ELR (cell line): ENCODE measurements around the gene FSD1L.
"Not testable (repeated sequence)": the region's sequence is repeated elsewhere in the genome, so short reads cannot be mapped to it uniquely, and the experiment has no call there.

Experiments used
- DNase-seq: peaks from one replicate; pipeline ENCODE4 v3.0.0-alpha.2; 2015; ENCODE audit warnings: low read depth

The FSD1L gene

DNA sequence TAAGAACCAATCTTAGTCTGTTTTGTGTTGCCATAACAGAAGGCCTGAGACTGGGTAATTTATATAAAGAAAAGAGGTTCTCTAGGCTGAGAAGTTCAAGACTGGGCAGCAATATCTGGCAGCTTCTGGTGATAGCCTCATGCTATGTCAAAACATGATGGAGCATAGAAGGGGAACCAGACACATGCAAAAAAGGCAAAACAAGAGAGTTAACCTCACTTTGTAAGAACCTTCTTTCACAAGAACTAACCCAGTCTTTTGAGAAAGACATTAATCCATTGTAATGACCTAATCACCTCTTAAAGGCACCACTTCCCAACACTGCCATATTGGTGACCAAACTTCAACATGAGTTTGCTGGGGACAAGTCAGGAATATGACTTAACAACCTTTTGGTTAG, 37.3 kb downstream of the FSD1L start:
- DNase-seq = no peak

DNA sequence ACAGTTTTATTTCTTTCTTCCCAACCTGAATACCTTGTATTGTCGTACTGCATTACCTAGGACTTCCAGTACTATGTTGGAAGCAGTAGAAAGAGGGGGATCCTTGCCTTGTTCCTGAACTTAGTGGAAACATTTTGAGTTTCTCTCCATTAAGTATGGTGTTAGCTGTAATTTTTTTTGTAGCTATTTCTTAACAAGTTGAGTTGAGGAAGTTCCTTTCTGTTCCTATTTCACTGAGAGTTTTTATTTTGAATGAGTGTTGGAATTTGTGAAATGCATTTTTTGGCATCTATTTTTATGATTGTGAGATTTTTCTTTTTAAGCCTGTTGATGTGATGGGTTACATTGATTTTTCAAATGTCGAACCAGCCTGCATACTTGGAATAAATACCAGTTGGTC, 49.0 kb downstream of the FSD1L start:
- DNase-seq = no peak

DNA sequence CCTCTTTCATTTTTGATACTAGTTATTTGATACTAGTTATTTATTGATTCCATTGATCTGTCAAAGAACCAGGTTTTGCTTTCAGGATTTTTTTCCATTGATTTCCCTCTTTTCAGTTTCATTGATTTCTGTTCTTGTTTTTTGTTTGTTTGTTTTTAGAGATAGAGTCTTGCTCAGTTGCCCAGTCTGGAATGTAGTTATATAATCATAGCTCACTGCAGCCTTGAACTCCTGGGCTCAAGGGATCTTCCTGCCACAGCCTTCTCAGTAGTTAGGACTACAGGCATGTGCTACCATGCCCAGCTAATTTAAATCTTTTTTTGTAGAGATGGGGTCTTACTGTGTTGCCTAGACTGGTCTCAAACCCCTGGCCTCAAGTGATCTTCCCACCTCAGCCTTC, 49.9 kb downstream of the FSD1L start:
- DNase-seq = no peak

DNA sequence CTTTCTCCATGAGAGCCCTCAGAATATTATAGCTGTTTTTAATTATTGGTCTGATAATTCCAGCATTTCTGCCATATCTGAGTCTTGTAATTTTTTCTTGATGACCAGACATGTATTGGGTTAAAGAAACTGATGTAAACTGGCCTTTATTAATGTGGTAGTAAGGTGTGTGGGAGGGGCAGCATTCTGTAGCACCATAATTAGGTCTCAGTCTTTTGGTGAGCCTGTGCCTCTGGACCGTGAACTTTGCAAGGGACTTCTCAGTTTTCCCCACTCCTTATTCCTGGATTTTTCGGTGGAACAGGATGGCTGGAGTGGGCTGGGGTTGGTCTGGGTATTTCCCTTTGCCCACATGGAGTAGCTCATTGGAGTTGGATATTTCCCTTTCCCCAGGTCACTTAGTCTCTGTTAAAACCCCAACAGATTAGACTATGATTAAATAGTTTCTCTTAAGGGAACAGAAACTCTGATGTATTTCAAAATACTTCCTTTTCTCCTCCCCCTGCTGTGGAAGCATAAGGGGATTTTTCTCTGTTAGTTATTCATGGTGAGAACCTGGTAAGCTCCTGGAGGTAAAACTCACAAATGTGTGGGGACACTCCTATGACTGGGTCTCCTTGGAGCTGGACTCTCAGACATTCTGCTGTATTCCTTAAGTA, 52.4 kb downstream of the FSD1L start:
- no peak for DNase-seq

DNA sequence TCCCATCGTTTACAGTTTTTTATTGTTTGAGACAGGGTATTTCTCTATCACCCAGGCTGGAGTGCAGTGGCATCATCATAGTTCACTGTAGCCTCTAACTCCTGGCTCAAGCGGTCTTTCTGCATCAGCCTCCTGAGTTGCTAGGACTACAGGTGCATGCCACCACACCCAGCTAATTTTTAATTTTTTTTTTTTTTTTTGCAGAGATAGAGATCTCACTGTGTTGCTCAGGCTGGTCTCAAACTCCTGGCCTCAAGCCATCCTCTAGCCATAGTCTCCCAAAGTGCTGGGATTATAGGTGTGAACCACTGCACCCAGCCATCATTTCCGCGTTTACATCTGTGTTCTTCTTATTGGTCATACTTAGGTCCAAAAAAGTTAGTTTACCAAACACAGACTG, 53.6 kb downstream of the FSD1L start:
- no peak for DNase-seq

DNA sequence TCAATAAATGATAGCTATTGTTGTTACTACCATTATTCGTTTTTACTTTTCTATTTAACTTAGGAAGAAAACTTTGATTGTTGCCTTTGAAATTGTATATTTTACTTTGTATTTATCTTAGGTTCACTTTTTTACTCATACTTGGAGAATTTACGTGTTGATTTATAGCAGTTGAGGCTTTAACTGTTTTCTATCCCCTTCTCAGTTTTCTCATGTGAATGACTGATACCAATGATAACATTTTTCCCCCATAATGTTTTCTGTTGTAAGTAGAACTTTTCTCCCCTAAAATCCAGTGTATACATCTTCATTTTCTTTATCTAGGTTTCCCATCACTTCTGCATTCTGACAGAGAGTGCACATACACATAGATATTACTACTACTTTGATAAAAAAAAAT, 54.4 kb downstream of the FSD1L start:
- peak; percentile 18 for DNase-seq

DNA sequence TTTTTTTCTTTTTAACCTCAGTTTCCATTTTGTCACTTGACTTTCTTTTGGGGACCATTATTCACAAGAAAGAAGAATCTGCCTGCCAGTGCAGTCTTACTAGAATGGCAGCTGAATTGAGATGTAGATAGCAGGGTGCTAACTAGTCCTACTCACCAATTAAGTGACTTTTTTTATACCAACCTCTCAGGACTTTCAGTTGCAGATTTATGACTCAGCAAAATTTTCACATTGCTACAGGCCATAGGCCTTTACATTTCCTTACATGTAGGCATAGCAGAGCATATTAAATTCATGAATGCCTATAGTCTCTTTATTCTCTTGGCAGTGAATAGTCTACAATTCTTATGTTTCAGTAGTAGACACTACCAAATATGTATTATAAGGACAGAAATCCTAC, 56.0 kb downstream of the FSD1L start:
- peak; percentile 9 for DNase-seq

DNA sequence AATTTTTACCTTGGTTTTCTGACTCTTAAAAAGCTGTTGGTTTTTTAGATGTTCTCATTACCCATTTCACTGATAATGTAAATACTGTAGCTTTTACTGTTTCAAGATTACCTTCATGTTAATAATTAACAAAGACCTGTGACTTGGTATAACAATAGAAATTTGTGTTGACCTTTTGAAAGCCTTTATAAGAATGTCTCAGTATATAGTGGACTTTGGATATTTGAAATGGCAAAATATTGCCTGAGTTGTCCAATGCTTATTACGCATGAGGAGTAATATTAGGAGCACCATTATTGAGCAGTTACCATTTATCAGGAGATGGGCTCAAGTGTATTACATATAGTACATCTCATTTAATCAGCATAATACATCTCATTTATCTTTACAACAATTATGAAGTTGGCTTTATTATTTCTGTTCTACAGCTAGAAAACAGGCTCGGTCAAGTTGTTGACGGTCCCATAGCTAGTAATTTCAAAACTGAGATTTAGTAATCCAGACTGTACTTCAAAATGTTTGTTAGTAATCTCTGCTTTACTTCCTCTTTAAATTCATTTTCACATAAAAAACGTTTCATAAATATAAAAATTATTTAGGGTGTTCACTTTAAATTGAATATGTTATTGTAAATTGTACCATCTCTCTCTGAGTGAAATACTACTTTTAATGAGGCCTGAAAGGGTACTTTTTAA, 59.4 kb downstream of the FSD1L start:
- DNase-seq = no peak

DNA sequence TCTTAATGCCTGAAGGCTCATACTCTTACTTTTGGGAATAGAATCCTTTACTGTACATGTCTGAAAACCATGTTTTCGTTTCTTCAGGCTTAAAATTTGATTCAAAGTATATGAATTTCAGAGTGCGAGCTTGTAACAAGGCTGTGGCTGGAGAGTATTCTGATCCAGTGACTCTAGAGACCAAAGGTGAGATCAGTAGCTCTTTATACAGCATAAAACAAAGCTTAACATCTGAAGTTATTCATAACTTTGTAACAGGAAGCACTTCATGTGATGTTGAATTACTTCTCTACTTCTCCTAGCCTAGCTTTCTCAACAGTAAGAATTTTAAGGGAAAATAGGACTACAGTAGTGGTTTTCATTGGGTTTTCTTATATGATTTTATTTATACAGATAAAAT, 60.7 kb downstream of the FSD1L start:
- DNase-seq = no peak

DNA sequence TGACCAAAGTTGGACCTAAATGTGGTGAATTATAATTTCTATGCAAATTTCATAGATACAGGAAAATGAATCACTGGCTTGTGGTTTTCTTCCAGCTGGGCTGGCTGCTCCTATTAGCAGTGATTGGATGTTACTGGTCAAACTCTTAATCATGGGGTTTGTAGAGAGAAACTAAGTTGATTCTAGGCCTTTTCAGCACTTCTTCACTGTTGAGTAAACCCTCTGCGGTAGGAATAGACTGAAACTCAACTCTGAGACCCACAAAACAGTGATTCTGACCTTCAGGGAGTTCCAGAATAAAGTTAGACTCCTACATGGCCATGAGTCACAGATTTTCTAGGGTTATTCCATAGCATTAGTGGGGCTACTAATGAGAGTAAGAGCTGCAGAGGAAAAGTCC, 62.2 kb downstream of the FSD1L start:
- peak; percentile 91 for DNase-seq

DNA sequence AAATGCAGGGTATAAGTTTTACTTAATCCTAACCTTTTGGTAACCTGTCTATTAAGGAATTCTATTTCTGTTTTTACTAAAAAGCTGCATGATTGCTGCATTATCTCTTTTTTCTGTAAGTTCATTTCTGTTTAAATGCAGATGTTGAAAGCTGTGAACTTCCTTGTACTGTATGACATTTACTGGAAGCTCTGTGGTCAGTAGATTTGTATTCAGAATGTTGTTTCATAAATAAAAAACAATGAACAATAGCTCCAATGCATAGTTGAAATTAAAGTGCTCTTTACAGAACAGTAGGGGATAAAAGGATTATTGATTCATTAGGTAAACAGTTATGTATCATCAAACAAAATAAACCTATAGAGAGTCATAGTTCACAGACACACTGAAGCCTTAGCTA, 63.6 kb downstream of the FSD1L start:
- DNase-seq = no peak

- DNase-seq = no peak
These were observed 68.1 kb downstream of the FSD1L start for GRCh38 chr9:105515811-105516413.

DNA sequence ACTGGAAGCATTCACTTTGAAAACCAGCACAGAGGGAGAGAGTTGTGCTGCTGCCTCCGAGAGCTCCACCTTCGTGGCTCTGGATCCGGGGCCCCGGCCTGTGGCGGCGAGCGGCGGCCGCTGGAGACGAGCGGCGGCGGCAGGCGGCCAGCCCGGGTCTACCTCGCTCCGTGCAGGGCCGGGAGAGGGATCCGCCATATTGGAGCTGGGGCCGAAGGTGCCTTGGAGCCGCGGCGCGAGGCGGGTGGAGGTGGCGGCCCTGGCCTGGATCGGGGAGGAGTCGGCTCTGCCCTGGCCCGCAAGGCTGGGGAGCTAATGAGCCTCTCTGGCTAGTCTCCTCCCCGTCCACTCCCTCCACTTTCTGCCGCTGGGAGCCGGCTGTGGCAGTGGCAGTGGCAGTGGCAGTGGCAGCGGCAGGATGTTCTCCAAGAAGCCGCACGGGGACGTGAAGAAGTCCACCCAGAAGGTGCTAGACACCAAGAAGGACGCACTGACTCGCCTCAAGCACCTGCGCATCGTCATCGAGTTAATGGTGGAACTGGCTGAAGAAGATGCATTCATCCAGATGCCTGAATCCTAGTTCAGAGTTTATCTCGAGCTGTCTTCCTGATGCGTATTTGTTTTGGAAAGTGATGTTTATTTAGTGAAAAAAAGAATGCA, 72.0 kb downstream of the FSD1L start:
- peak; percentile 32 for DNase-seq

GRCh38 chr9:105520992-105521391, 73.2 kb downstream of the FSD1L start:
- DNase-seq = not testable (repeated sequence)

- DNase-seq = not testable (repeated sequence)
These were observed 75.0 kb downstream of the FSD1L start for GRCh38 chr9:105522618-105523385.

GRCh38 chr9:105531530-105531929, 83.7 kb downstream of the FSD1L start:
- no peak for DNase-seq

- DNase-seq = no peak
These were observed 88.3 kb downstream of the FSD1L start for GRCh38 chr9:105535920-105536668.

DNA sequence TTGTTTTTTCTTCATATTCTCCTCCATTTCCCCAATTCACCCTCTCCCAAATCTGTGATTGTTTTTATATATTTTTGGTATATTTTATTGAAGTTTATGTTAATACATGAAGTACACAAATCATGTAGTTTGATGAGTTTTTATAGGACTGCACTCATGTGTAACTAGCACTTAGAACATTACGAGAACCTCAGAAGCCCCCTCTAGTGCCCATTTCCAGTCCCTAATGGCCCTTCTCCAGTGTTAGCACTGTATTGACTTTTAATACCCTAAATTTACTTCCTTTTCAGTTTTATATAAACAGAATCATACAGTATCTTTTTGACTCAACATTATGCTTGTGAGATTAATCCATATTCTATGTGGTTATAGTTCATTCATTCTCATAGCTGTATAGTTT, 91.6 kb downstream of the FSD1L start:
- peak; percentile 42 for DNase-seq

DNA sequence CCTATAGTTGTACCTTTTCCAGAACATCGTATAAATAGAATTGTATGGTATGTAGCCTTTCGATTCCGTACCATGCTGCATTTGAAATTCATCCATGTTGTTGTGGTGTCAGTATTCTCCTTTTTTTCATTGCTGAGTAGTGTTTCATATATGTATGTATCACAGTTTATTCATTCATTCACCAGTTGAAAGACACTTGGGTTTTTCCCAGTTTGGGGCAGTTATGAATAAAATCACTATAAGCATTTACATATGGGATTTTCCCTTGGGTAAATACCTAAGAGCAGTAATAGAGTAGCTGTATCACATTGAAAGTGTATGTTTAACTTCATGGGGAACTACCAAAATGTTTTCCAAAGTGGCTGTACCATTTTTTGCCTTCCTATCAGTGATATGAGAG, 94.0 kb downstream of the FSD1L start:
- no peak for DNase-seq

GRCh38 chr9:105554042-105554441, 106.2 kb downstream of the FSD1L start:
- DNase-seq = peak; percentile 15

- DNase-seq = peak; percentile 88
These were observed 110.2 kb downstream of the FSD1L start, which contains the start of gene FKTN for GRCh38 chr9:105557804-105558610. FKTN (plus strand) TSS chr9:105558131; CDS start chr9:105575033, 16,902 bp downstream.
